Smooth muscle cell (in vitro differentiated cells): ENCODE measurements around the gene COL2A1. TPM values are rescaled to one million over a fixed set of nuclear protein-coding genes. Genes with fewer than 3 reads are reported as not detected.
A peak's percentile ranks its signal among the peaks of the same experiment; 100 is the strongest.

Source experiments
- DNase-seq: peaks from one replicate; lab custom pipeline; 2025; ENCODE audit not compliant: unreplicated experiment; lab: John Stamatoyannopoulos, UW
- H2AFZ ChIP-seq: fragments of 200-600 bp; sonication (generic); 2 replicates; pipeline ENCODE4 v1.6.0; 2016; ENCODE audit warnings: antibody characterized with exemption, low read depth, mild to moderate bottlenecking
- H3F3A ChIP-seq: fragments of 200-600 bp; sonication (generic); 2 replicates; pipeline ENCODE4 v1.6.0; 2017; ENCODE audit warnings: antibody characterized with exemption, low read depth
- H3K27ac ChIP-seq: fragments of 200-600 bp; sonication (generic); 2 replicates; pipeline ENCODE4 v1.5.1; 2016; ENCODE audit warnings: low read depth, mild to moderate bottlenecking
- H3K27me3 ChIP-seq: fragments of 200-600 bp; sonication (generic); 2 replicates; pipeline ENCODE4 v1.6.1; 2016; ENCODE audit warnings: low read depth, mild to moderate bottlenecking
- H3K36me3 ChIP-seq: fragments of 200-600 bp; sonication (generic); 2 replicates; pipeline ENCODE4 v1.5.1; 2016; ENCODE audit warnings: low read depth
- H3K4me1 ChIP-seq: fragments of 200-600 bp; sonication (generic); 2 replicates; pipeline ENCODE4 v1.5.1; 2016; ENCODE audit warnings: low read depth
- H3K4me2 ChIP-seq: fragments of 200-600 bp; sonication (generic); 2 replicates; pipeline ENCODE4 v1.6.0; 2016; ENCODE audit warnings: mild to moderate bottlenecking
- H3K4me3 ChIP-seq: fragments of 200-600 bp; sonication (generic); 2 replicates; pipeline ENCODE4 v1.5.1; 2016; ENCODE audit warnings: mild to moderate bottlenecking
- H3K79me2 ChIP-seq: fragments of 200-600 bp; sonication (generic); 2 replicates; pipeline ENCODE4 v1.6.0; 2016; ENCODE audit warnings: low read depth, mild to moderate bottlenecking
- H3K9ac ChIP-seq: fragments of 200-600 bp; sonication (generic); 2 replicates; pipeline ENCODE4 v1.6.0; 2016; ENCODE audit warnings: low read depth
- H3K9me3 ChIP-seq: fragments of 200-600 bp; sonication (generic); replicated peaks from 2 replicates; pipeline ENCODE4 v1.5.1; 2016; ENCODE audit warnings: low read depth
- H4K20me1 ChIP-seq: fragments of 200-600 bp; sonication (generic); 2 replicates; pipeline ENCODE4 v1.6.0; 2016; ENCODE audit warnings: low read depth
- CTCF ChIP-seq: fragments of 200-600 bp; sonication (generic); IDR thresholded peaks from 2 replicates; pipeline ENCODE4 v1.5.1; 2017; ENCODE audit warnings: borderline replicate concordance, mild to moderate bottlenecking, antibody characterized with exemption; ENCODE audit not compliant: insufficient read depth, poor library complexity, severe bottlenecking
- WGBS: methylation state at CpG from one replicate; pipeline ENCODE4 v1.1.7; 2016; ENCODE audit warnings: low lambda C conversion rate; 5-methylcytosine and 5-hydroxymethylcytosine counted together
- polyA plus RNA-seq: library from polyadenylated mRNA; unstranded; fragments of >200 nt; fragmentation: Nextera tagmentation; extraction: Ambion mirVana; gene quantifications from 2 replicates; pipeline ENCODE4 v1.2.1, GENCODE V29; 2016
- total RNA-seq: library from RNA; depleted of rRNA; stranded (reverse); fragments of >200 nt; gene quantifications from 2 replicates; pipeline ENCODE4 v1.2.3, GENCODE V29; 2014

The COL2A1 gene
- total and polyA plus RNA-seq, 2 experiments from 2014 or later: 1.6 to 8.6 TPM

GRCh38 chr12:48000878-48001504, 3.3 kb downstream of the COL2A1 start:
- peaks cover 29% of the 10 kb centered on the region for H3K4me1 ChIP-seq
- H3K79me2 ChIP-seq: no peaks in the 10 kb centered on the region
- 1% methylated on average over 18 of the region's 18 CpGs for WGBS
- peaks cover 63% of the 10 kb centered on the region for H3K27me3 ChIP-seq
- H3K36me3 ChIP-seq: no peaks in the 10 kb centered on the region
- no peak for TF ChIP-seq CTCF
- peaks cover 6% of the 10 kb centered on the region for H3F3A ChIP-seq
- no peaks in the 10 kb centered on the region for H4K20me1 ChIP-seq
- H2AFZ ChIP-seq: peak overlapping the region; percentile 91
- H3K9me3 ChIP-seq: no peaks in the 10 kb centered on the region
- peak overlapping the region; percentile 98 for H3K4me2 ChIP-seq
- no peak overlapping the region for H3K9ac ChIP-seq
- DNase-seq: no peak
- H3K27ac ChIP-seq: peak overlapping the region; percentile 45
- peak overlapping the region; percentile 59 for H3K4me3 ChIP-seq

GRCh38 chr12:47999816-48000215, 4.5 kb downstream of the COL2A1 start:
- no peak for TF ChIP-seq CTCF
- Histone ChIP-seq H3K27me3 (peaks cover 52% of the 10 kb centered on the region), H4K20me1 (no peaks in the 10 kb centered on the region), H3K27ac (no peak overlapping the region), H3K9ac (no peak overlapping the region), H3K79me2 (no peaks in the 10 kb centered on the region), H3F3A (peaks cover 6% of the 10 kb centered on the region), H2AFZ (no peak overlapping the region), H3K36me3 (no peaks in the 10 kb centered on the region), H3K9me3 (no peaks in the 10 kb centered on the region), H3K4me1 (peaks cover 20% of the 10 kb centered on the region), H3K4me2 (no peak overlapping the region), H3K4me3 (no peak overlapping the region)
- DNase-seq: no peak
- 74% methylated on average over 9 of the region's 9 CpGs for WGBS

DNA sequence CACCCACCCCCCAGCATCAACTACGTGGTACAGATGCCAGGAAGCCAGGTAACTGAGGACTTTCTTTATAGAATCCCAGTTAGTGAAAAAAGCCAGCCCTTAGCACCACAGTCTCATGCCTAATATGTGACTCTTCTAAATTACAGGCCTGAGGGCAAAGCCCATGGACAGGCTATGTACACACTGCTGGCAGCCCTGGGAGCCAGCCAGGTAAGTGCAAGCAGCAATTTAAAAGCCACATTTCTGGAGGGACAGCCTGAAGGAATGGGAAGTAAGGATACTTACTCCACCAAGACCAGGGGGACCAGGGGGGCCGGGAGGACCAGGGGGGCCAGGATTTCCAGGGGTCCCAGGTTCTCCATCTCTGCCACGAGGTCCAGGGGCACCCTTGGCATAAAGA, 7.0 kb downstream of the COL2A1 start:
- WGBS: 44% methylated on average over 3 of the region's 3 CpGs

More for the DNA sequence above, 7.0 kb downstream of the COL2A1 start:
- peaks cover 27% of the 10 kb centered on the region for H3K27me3 ChIP-seq
- TF ChIP-seq CTCF: no peak
- no peaks in the 10 kb centered on the region for H4K20me1 ChIP-seq
- no peak overlapping the region for H3K27ac ChIP-seq
- no peak for DNase-seq
- H3K4me3 ChIP-seq: no peak overlapping the region
- H3F3A ChIP-seq: peaks cover 6% of the 10 kb centered on the region
- H3K9me3 ChIP-seq: no peaks in the 10 kb centered on the region
- no peaks in the 10 kb centered on the region for H3K79me2 ChIP-seq
- H3K4me2 ChIP-seq: no peak overlapping the region
- H3K4me1 ChIP-seq: peaks cover 3% of the 10 kb centered on the region
- H3K9ac ChIP-seq: no peak overlapping the region
- H3K36me3 ChIP-seq: no peaks in the 10 kb centered on the region
- no peak overlapping the region for H2AFZ ChIP-seq
